Measurements from ENCODE around the gene HCFC1R1.
A peak's percentile ranks its signal among the peaks of the same experiment; 100 is the strongest.

DNA sequence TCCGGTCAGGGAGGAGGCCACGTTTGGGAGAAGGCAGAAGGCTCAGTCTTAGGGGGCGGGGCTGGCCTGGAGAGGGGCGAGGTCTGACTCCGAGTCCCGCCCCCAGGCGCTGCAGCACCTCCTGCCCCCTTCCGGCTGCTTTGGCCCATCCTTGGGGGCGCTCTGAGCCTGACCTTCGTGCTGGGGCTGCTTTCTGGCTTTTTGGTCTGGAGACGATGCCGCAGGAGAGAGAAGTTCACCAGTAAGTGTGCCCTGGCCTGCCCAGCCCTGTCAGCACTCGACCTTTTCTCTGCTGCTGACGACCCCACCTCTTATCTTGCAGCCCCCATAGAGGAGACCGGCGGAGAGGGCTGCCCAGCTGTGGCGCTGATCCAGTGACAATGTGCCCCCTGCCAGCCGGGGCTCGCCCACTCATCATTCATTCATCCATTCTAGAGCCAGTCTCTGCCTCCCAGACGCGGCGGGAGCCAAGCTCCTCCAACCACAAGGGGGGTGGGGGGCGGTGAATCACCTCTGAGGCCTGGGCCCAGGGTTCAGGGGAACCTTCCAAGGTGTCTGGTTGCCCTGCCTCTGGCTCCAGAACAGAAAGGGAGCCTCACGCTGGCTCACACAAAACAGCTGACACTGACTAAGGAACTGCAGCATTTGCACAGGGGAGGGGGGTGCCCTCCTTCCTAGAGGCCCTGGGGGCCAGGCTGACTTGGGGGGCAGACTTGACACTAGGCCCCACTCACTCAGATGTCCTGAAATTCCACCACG, 2.1 kb downstream of the HCFC1R1 start:
- TF ChIP-seq, protein P1, sequence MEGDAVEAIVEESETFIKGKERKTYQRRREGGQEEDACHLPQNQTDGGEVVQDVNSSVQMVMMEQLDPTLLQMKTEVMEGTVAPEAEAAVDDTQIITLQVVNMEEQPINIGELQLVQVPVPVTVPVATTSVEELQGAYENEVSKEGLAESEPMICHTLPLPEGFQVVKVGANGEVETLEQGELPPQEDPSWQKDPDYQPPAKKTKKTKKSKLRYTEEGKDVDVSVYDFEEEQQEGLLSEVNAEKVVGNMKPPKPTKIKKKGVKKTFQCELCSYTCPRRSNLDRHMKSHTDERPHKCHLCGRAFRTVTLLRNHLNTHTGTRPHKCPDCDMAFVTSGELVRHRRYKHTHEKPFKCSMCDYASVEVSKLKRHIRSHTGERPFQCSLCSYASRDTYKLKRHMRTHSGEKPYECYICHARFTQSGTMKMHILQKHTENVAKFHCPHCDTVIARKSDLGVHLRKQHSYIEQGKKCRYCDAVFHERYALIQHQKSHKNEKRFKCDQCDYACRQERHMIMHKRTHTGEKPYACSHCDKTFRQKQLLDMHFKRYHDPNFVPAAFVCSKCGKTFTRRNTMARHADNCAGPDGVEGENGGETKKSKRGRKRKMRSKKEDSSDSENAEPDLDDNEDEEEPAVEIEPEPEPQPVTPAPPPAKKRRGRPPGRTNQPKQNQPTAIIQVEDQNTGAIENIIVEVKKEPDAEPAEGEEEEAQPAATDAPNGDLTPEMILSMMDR (IDR thresholded peaks at IDR 0.05): peak; percentile 39
- no peak for TF ChIP-seq EZH2 (IDR thresholded peaks at IDR 0.05; ENCODE audit: borderline replicate concordance, insufficient read depth, low read depth, low read length, poor library complexity, severe bottlenecking)
